A549 (cell line): Measurements from ENCODE around the gene IFT25. TPM values are rescaled to one million over a fixed set of nuclear protein-coding genes. Genes with fewer than 3 reads are reported as not detected.

Experiments used
- ATAC-seq, 2 experiments: fragments of 200-7000 bp in 1 of 2; fragments of >200 bp in 1 of 2; cut with Nextera tagmentation in 1 of 2; cut with Tn5 transposase in 1 of 2; 3 replicates each; pipeline versions ENCODE4 v1.8.0 to v1.9.1; 2018 to 2020; ENCODE audit warnings: mild to moderate bottlenecking in 1 of 2, moderate library complexity in 1 of 2
- CTCF ChIA-PET: fragments of 300-600 bp; sonication (Branson Sonifier 250); formaldehyde crosslinking; extraction: SDS; loops from one replicate; lab custom pipeline; 2021; ENCODE audit warnings: antibody characterized with exemption, inconsistent platforms; lab: Yijun Ruan, JAX
- POLR2A ChIA-PET: fragments of 350-600 bp; formaldehyde crosslinking; extraction: SDS; loops from one replicate; lab custom pipeline; 2021; ENCODE audit warnings: antibody characterized with exemption, inconsistent platforms; lab: Yijun Ruan, JAX
- DNase-seq, 2 experiments: peaks; one replicate each; pipeline versions ENCODE4 v3.0.0 to v3.0.0-alpha.2; 2011 to 2016; ENCODE audit warnings: low read depth in 1 of 2, low spot score in 1 of 2
- FAIRE-seq: peaks from 2 replicates; lab custom pipeline; 2011; peaks lifted over from hg19 to GRCh38; lab: Jason Lieb, UNC
- H3K27ac ChIP-seq, 2 experiments: fragments of >200 bp; sonication (Bioruptor Twin); formaldehyde crosslinking; 3 replicates each; pipeline ENCODE4 v1.5.1; 2016 to 2017
- H3K4me1 ChIP-seq: fragments of >200 bp; sonication (Bioruptor Twin); formaldehyde crosslinking; 3 replicates; pipeline ENCODE4 v1.6.1; 2016
- H3K4me2 ChIP-seq: fragments of >200 bp; sonication (Bioruptor Twin); formaldehyde crosslinking; 3 replicates; pipeline ENCODE4 v1.6.1; 2016
- H3K4me3 ChIP-seq: fragments of >200 bp; sonication (Bioruptor Twin); formaldehyde crosslinking; 3 replicates; pipeline ENCODE4 v1.5.1; 2016
- H3K9me3 ChIP-seq: fragments of >200 bp; sonication (Bioruptor Twin); formaldehyde crosslinking; 3 replicates; pipeline ENCODE4 v1.6.1; 2016
- CEBPB ChIP-seq, 2 experiments: fragments of >200 bp in 1 of 2; sonication (Bioruptor Twin) in 1 of 2; formaldehyde crosslinking in 1 of 2; IDR thresholded peaks; 2 replicates each; pipeline ENCODE4 v1.6.1; 2012 to 2016
- EHF ChIP-seq: fragments of 250-450 bp; sonication (Bioruptor Pico); IDR thresholded peaks from 2 replicates; pipeline ENCODE4 v1.5.0; 2020; ENCODE audit warnings: mild to moderate bottlenecking
- ESRRA ChIP-seq: fragments of 150-350 bp; IDR thresholded peaks from 2 replicates; pipeline ENCODE4 v1.6.1; 2014; ENCODE audit warnings: mild to moderate bottlenecking, low read length, borderline replicate concordance
- FOSL2 ChIP-seq, 2 experiments: fragments of 450-650 bp in 1 of 2; fragments of >200 bp in 1 of 2; sonication (Bioruptor Twin) in 1 of 2; formaldehyde crosslinking; IDR thresholded peaks; 2 replicates each; pipeline versions ENCODE4 v1.5.0 to v1.6.1; 2016 to 2020; ENCODE audit warnings: mild to moderate bottlenecking in 1 of 2, moderate library complexity in 1 of 2
- HDAC2 ChIP-seq: fragments of 200-600 bp; sonication (generic); IDR thresholded peaks from 2 replicates; pipeline ENCODE4 v1.6.1; 2016
- JUN ChIP-seq, 2 experiments: fragments of >200 bp; sonication (Bioruptor Twin); formaldehyde crosslinking; IDR thresholded peaks; 2 replicates in 1 of 2; 3 replicates in 1 of 2; pipeline ENCODE4 v1.6.1; 2016 to 2017
- KDM5A ChIP-seq: fragments of 200-600 bp; sonication (generic); IDR thresholded peaks from 2 replicates; pipeline ENCODE4 v1.6.1; 2016; ENCODE audit warnings: antibody characterized with exemption, mild to moderate bottlenecking
- MYC ChIP-seq: IDR thresholded peaks from 2 replicates; pipeline ENCODE4 v1.6.1; 2012; ENCODE audit warnings: mild to moderate bottlenecking, inconsistent platforms, low read length, improper control_type of control experiment, borderline replicate concordance
- NR3C1 ChIP-seq: fragments of >200 bp; sonication (Bioruptor Twin); formaldehyde crosslinking; IDR thresholded peaks from 3 replicates; pipeline ENCODE4 v1.6.1; 2017
- PHF8 ChIP-seq: fragments of 200-600 bp; sonication (generic); IDR thresholded peaks from 2 replicates; pipeline ENCODE4 v1.6.1; 2016; ENCODE audit warnings: low read depth, mild to moderate bottlenecking, antibody characterized with exemption, moderate library complexity, borderline replicate concordance
- RCOR1 ChIP-seq: fragments of 150-350 bp; IDR thresholded peaks from 2 replicates; pipeline ENCODE4 v1.6.1; 2014; ENCODE audit warnings: antibody characterized with exemption, low read length, low read depth
- TP53 ChIP-seq: fragments of 250-450 bp; sonication (Bioruptor Pico); IDR thresholded peaks from 2 replicates; pipeline ENCODE4 v1.5.0; 2021; ENCODE audit warnings: mild to moderate bottlenecking, moderate library complexity
- ZC3H11A ChIP-seq: fragments of 450-650 bp; IDR thresholded peaks from 2 replicates; pipeline ENCODE4 v1.6.1; 2014; ENCODE audit warnings: antibody characterized with exemption, mild to moderate bottlenecking
- ZSCAN20 ChIP-seq: fragments of 250-450 bp; sonication (Bioruptor Pico); IDR thresholded peaks from 2 replicates; pipeline ENCODE4 v1.8.0; 2022; ENCODE audit warnings: mild to moderate bottlenecking, moderate library complexity
- WGBS: methylation state at CpG from one replicate; pipeline ENCODE4 v1.1.6; 2017; ENCODE audit errors: missing lambda C conversion rate; 5-methylcytosine and 5-hydroxymethylcytosine counted together
- polyA plus RNA-seq, 4 experiments: library from polyadenylated mRNA; depleted of rRNA in 3 of 4; stranded (reverse); fragments of >200 nt; fragmentation: RNase III in 1 of 4; extraction: RNeasy Plus Mini Kit Qiagen cat#74134 plus additional on column Dnase treatment in 1 of 4; gene quantifications; 2 replicates in 3 of 4; 3 replicates in 1 of 4; pipeline ENCODE4 v1.2.3, GENCODE V29; 2011 to 2017
- TF ChIP-seq, protein P1 (sequence below): fragments of 200-600 bp; sonication (generic); IDR thresholded peaks from 2 replicates; pipeline ENCODE4 v1.6.1; 2016; ENCODE audit warnings: antibody characterized with exemption, mild to moderate bottlenecking, moderate library complexity
- TF ChIP-seq, protein P2 (sequence below): fragments of 450-650 bp; IDR thresholded peaks from 2 replicates; pipeline ENCODE4 v1.6.1; 2014; ENCODE audit warnings: antibody characterized with exemption
- TF ChIP-seq, protein P3 (sequence below): fragments of >200 bp; sonication (Bioruptor Twin); formaldehyde crosslinking; IDR thresholded peaks from 3 replicates; pipeline ENCODE4 v1.5.1; 2016
- TF ChIP-seq, protein P4 (sequence below): fragments of 150-350 bp; IDR thresholded peaks from 2 replicates; pipeline ENCODE4 v1.6.1; 2014; ENCODE audit warnings: low read depth, mild to moderate bottlenecking, low read length
- TF ChIP-seq, protein P5 (sequence below): fragments of 250-450 bp; sonication (Bioruptor Pico); IDR thresholded peaks from 2 replicates; pipeline ENCODE4 v1.5.0; 2020; ENCODE audit warnings: low read depth, mild to moderate bottlenecking, moderate library complexity
- TF ChIP-seq, protein P6 (sequence below): IDR thresholded peaks from 2 replicates; pipeline ENCODE4 v1.6.1; 2012; ENCODE audit warnings: low read depth, borderline replicate concordance

The IFT25 gene
- polyA plus RNA-seq, 2 of the 4 experiments (the other 2 are of a cell fraction) = 39.0 to 49.4 TPM

DNA sequence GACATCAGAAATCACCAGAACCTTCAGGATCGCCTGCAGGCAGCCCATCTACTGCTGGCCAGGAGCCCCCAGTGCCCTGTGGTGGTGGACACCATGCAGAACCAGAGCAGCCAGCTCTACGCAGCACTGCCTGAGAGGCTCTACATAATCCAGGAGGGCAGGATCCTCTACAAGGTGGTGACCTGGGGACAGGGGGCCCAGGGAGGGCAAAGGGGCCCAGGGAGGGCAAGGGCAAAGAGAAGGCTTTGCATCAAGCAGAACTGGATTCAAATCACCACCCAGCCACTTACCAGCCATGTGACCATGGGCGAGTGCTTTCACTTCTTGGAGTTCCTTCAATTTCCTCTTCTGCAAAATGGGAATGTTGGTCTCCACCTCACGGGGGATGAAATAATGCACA, 39.4 kb downstream of the IFT25 start:
- Histone ChIP-seq H3K4me2 (no peak overlapping the region), H3K27ac (no peak overlapping the region), H3K4me1 (peaks cover 12% of the 10 kb centered on the region; the same call in 2 of the 3 replicates), H3K9me3 (no peaks in the 10 kb centered on the region), H3K4me3 (no peak overlapping the region)
- CTCF ChIA-PET = interaction anchor here (0.7 kb wide), 1 partner anchor 41 kb away, joined by 4 read pairs; no protein-coding TSS in a partner anchor
- DNase-seq = no peak
- POLR2A ChIA-PET = no interaction called here
- TF ChIP-seq EHF (CRISPR knock-in tag) (no peak), RCOR1 (no peak), NR3C1 (no peak), JUN (IDR thresholded peaks at IDR 0.05) (no peak), FOSL2 (IDR thresholded peaks at IDR 0.05) (no peak), FOSL2 (CRISPR knock-in tag; IDR thresholded peaks at IDR 0.05) (no peak), TP53 (no peak), PHF8 (no peak), ZC3H11A (no peak), HDAC2 (no peak)
- TF ChIP-seq, protein P1, sequence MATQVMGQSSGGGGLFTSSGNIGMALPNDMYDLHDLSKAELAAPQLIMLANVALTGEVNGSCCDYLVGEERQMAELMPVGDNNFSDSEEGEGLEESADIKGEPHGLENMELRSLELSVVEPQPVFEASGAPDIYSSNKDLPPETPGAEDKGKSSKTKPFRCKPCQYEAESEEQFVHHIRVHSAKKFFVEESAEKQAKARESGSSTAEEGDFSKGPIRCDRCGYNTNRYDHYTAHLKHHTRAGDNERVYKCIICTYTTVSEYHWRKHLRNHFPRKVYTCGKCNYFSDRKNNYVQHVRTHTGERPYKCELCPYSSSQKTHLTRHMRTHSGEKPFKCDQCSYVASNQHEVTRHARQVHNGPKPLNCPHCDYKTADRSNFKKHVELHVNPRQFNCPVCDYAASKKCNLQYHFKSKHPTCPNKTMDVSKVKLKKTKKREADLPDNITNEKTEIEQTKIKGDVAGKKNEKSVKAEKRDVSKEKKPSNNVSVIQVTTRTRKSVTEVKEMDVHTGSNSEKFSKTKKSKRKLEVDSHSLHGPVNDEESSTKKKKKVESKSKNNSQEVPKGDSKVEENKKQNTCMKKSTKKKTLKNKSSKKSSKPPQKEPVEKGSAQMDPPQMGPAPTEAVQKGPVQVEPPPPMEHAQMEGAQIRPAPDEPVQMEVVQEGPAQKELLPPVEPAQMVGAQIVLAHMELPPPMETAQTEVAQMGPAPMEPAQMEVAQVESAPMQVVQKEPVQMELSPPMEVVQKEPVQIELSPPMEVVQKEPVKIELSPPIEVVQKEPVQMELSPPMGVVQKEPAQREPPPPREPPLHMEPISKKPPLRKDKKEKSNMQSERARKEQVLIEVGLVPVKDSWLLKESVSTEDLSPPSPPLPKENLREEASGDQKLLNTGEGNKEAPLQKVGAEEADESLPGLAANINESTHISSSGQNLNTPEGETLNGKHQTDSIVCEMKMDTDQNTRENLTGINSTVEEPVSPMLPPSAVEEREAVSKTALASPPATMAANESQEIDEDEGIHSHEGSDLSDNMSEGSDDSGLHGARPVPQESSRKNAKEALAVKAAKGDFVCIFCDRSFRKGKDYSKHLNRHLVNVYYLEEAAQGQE = no peak
- TF ChIP-seq, protein P2, sequence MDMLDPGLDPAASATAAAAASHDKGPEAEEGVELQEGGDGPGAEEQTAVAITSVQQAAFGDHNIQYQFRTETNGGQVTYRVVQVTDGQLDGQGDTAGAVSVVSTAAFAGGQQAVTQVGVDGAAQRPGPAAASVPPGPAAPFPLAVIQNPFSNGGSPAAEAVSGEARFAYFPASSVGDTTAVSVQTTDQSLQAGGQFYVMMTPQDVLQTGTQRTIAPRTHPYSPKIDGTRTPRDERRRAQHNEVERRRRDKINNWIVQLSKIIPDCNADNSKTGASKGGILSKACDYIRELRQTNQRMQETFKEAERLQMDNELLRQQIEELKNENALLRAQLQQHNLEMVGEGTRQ = no peak
- TF ChIP-seq, protein P3, sequence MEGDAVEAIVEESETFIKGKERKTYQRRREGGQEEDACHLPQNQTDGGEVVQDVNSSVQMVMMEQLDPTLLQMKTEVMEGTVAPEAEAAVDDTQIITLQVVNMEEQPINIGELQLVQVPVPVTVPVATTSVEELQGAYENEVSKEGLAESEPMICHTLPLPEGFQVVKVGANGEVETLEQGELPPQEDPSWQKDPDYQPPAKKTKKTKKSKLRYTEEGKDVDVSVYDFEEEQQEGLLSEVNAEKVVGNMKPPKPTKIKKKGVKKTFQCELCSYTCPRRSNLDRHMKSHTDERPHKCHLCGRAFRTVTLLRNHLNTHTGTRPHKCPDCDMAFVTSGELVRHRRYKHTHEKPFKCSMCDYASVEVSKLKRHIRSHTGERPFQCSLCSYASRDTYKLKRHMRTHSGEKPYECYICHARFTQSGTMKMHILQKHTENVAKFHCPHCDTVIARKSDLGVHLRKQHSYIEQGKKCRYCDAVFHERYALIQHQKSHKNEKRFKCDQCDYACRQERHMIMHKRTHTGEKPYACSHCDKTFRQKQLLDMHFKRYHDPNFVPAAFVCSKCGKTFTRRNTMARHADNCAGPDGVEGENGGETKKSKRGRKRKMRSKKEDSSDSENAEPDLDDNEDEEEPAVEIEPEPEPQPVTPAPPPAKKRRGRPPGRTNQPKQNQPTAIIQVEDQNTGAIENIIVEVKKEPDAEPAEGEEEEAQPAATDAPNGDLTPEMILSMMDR = no peak
- TF ChIP-seq, protein P4, sequence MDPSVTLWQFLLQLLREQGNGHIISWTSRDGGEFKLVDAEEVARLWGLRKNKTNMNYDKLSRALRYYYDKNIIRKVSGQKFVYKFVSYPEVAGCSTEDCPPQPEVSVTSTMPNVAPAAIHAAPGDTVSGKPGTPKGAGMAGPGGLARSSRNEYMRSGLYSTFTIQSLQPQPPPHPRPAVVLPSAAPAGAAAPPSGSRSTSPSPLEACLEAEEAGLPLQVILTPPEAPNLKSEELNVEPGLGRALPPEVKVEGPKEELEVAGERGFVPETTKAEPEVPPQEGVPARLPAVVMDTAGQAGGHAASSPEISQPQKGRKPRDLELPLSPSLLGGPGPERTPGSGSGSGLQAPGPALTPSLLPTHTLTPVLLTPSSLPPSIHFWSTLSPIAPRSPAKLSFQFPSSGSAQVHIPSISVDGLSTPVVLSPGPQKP = no peak
- TF ChIP-seq, protein P5, sequence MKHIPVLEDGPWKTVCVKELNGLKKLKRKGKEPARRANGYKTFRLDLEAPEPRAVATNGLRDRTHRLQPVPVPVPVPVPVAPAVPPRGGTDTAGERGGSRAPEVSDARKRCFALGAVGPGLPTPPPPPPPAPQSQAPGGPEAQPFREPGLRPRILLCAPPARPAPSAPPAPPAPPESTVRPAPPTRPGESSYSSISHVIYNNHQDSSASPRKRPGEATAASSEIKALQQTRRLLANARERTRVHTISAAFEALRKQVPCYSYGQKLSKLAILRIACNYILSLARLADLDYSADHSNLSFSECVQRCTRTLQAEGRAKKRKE (CRISPR knock-in tag) = no peak
- ATAC-seq = no peak
- WGBS = 92% methylated on average over 4 of the region's 4 CpGs
- FAIRE-seq = no peak

DNA sequence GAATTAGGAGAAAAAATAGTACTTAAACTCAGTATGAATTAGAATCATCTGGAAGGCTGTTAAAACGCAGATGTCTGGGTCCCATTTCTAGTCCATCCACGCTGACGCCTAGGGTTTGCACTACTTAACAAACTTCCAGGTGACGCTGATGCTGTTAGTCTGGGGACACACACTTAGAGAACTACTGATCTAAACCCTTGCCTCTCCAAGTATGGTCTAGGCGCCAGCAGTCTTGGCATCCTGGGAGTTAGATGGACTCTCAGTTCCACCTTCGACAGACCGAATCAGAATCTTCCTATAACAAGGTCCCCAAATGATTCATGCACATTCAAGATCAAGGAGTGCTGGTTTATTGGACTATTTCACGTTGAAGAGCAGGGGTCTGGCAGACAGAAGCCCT, 40.0 kb downstream of the IFT25 start:
- Histone ChIP-seq H3K4me3 (no peak overlapping the region), H3K27ac (no peak overlapping the region), H3K4me2 (no peak overlapping the region), H3K9me3 (no peaks in the 10 kb centered on the region), H3K4me1 (peaks cover 12% of the 10 kb centered on the region; the same call in 2 of the 3 replicates)
- POLR2A ChIA-PET = interaction anchor here (0.7 kb wide), 1 partner anchor 364 kb away, joined by 4 read pairs; no protein-coding TSS in a partner anchor
- CTCF ChIA-PET = no interaction called here
- FAIRE-seq = no peak
- 87% methylated on average over 8 of the region's 8 CpGs for WGBS
- no peak for DNase-seq
- no peak for ATAC-seq
- TF ChIP-seq ZC3H11A (no peak), KDM5A (no peak), ESRRA (no peak), MYC (no peak), NR3C1 (no peak), HDAC2 (no peak), FOSL2 (IDR thresholded peaks at IDR 0.05) (no peak), FOSL2 (CRISPR knock-in tag; IDR thresholded peaks at IDR 0.05) (no peak), CEBPB (IDR thresholded peaks at IDR 0.05) (no peak), ZSCAN20 (CRISPR knock-in tag) (no peak)
- TF ChIP-seq, protein P6, sequence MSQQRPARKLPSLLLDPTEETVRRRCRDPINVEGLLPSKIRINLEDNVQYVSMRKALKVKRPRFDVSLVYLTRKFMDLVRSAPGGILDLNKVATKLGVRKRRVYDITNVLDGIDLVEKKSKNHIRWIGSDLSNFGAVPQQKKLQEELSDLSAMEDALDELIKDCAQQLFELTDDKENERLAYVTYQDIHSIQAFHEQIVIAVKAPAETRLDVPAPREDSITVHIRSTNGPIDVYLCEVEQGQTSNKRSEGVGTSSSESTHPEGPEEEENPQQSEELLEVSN = no peak
